ELF-1 (cell line): ENCODE results near the gene EDEM3.
"Not testable (repeated sequence)": the region's sequence is repeated elsewhere in the genome, so short reads cannot be mapped to it uniquely, and the experiment has no call there.

Experiments
- DNase-seq: peaks from one replicate; pipeline ENCODE4 v3.0.0-alpha.2; 2016; ENCODE audit warnings: low read depth, low spot score

Gene EDEM3

GRCh38 chr1:184770181-184770979, 15.7 kb upstream of the EDEM3 start:
- DNase-seq, result no peak

GRCh38 chr1:184769241-184769640, 14.6 kb upstream of the EDEM3 start:
- no peak for DNase-seq

GRCh38 chr1:184768467-184768866, 13.8 kb upstream of the EDEM3 start:
- DNase-seq, result no peak

- DNase-seq, result no peak
These were observed 12.9 kb upstream of the EDEM3 start for GRCh38 chr1:184767591-184767990.

GRCh38 chr1:184764483-184764882, 9.8 kb upstream of the EDEM3 start:
- DNase-seq, result no peak

GRCh38 chr1:184763520-184763919, 8.9 kb upstream of the EDEM3 start:
- not testable (repeated sequence) for DNase-seq

- DNase-seq, result no peak
These were observed 7.4 kb upstream of the EDEM3 start for GRCh38 chr1:184761969-184762485.

GRCh38 chr1:184759651-184760050, 5.0 kb upstream of the EDEM3 start:
- no peak for DNase-seq

GRCh38 chr1:184759112-184759511, 4.5 kb upstream of the EDEM3 start:
- DNase-seq, result no peak

- DNase-seq, result no peak
These were observed 3.2 kb upstream of the EDEM3 start for GRCh38 chr1:184757891-184758290.

- DNase-seq, result no peak
These were observed 2.7 kb upstream of the EDEM3 start for GRCh38 chr1:184757406-184757805.

GRCh38 chr1:184755226-184756065, 788 bp upstream of the EDEM3 start:
- DNase-seq, result no peak

- DNase-seq, result no peak
These were observed 816 bp downstream of the EDEM3 start for GRCh38 chr1:184753608-184754475.

- no peak for DNase-seq
These were observed 1.5 kb downstream of the EDEM3 start for GRCh38 chr1:184753117-184753516.

- DNase-seq, result no peak
These were observed 2.0 kb downstream of the EDEM3 start for GRCh38 chr1:184752656-184753055.

- DNase-seq, result no peak
These were observed 5.9 kb downstream of the EDEM3 start for GRCh38 chr1:184748740-184749139.

GRCh38 chr1:184747089-184747955, 7.3 kb downstream of the EDEM3 start:
- no peak for DNase-seq

- no peak for DNase-seq
These were observed 8.6 kb downstream of the EDEM3 start for GRCh38 chr1:184745929-184746638.

GRCh38 chr1:184745110-184745509, 9.5 kb downstream of the EDEM3 start:
- DNase-seq, result no peak
